KOPT-K1 (cell line): ENCODE measurements around the gene RAB36.
A peak's percentile ranks its signal among the peaks of the same experiment; 100 is the strongest.

ENCODE experiments used
- H3K27ac ChIP-seq: fragments of 200-600 bp; sonication (generic); 2 replicates; pipeline ENCODE4 v1.5.1; 2016; ENCODE audit warnings: antibody characterized with exemption, mild to moderate bottlenecking, low read depth, low read length; ENCODE audit not compliant: poor library complexity, severe bottlenecking
- H3K36me3 ChIP-seq: fragments of 200-600 bp; sonication (generic); 2 replicates; pipeline ENCODE4 v1.5.1; 2017; ENCODE audit warnings: antibody characterized with exemption, mild to moderate bottlenecking, low read length, moderate library complexity; ENCODE audit not compliant: insufficient read depth
- H3K9me3 ChIP-seq: fragments of 200-600 bp; sonication (generic); 2 replicates; pipeline ENCODE4 v1.5.1; 2017; ENCODE audit warnings: antibody characterized with exemption, low read length, mild to moderate bottlenecking; ENCODE audit not compliant: insufficient read depth, poor library complexity, severe bottlenecking

Gene RAB36

GRCh38 chr22:23137468-23137867 lies 7.8 kb upstream of the RAB36 start:
- Histone ChIP-seq H3K9me3 (no peaks in the 10 kb centered on the region), H3K27ac (peak overlapping the region; percentile 68), H3K36me3 (no peaks in the 10 kb centered on the region)

GRCh38 chr22:23137905-23138561 lies 7.2 kb upstream of the RAB36 start:
- Histone ChIP-seq H3K36me3 (no peaks in the 10 kb centered on the region), H3K27ac (peak overlapping the region; percentile 68), H3K9me3 (no peaks in the 10 kb centered on the region)

GRCh38 chr22:23138584-23139435 lies 6.5 kb upstream of the RAB36 start:
- Histone ChIP-seq H3K27ac (peak overlapping the region; percentile 68), H3K36me3 (no peaks in the 10 kb centered on the region), H3K9me3 (no peaks in the 10 kb centered on the region)

- no peaks in the 10 kb centered on the region for H3K9me3 ChIP-seq
- H3K27ac ChIP-seq, result peak overlapping the region; percentile 40
These were observed 4.9 kb upstream of the RAB36 start for GRCh38 chr22:23140385-23140784.

GRCh38 chr22:23142546-23143105 lies 2.7 kb upstream of the RAB36 start:
- Histone ChIP-seq H3K9me3 (no peaks in the 10 kb centered on the region), H3K36me3 (no peaks in the 10 kb centered on the region), H3K27ac (peak overlapping the region; percentile 45)

More at GRCh38 chr22:23140385-23140784, 4.9 kb upstream of the RAB36 start:
- no peaks in the 10 kb centered on the region for H3K36me3 ChIP-seq

- H3K9me3 ChIP-seq, result no peaks in the 10 kb centered on the region
- no peak overlapping the region for H3K27ac ChIP-seq
- no peaks in the 10 kb centered on the region for H3K36me3 ChIP-seq
These were observed 2.2 kb upstream of the RAB36 start for GRCh38 chr22:23143119-23143518.

- Histone ChIP-seq H3K27ac (no peak overlapping the region), H3K9me3 (no peaks in the 10 kb centered on the region), H3K36me3 (no peaks in the 10 kb centered on the region)
These were observed 845 bp upstream of the RAB36 start for GRCh38 chr22:23144432-23144831.

- Histone ChIP-seq H3K36me3 (no peaks in the 10 kb centered on the region), H3K27ac (no peak overlapping the region), H3K9me3 (no peaks in the 10 kb centered on the region)
These were observed 697 bp downstream of the RAB36 start for GRCh38 chr22:23145878-23146470.

GRCh38 chr22:23146478-23147205 lies 1.4 kb downstream of the RAB36 start:
- no peak overlapping the region for H3K27ac ChIP-seq
- no peaks in the 10 kb centered on the region for H3K36me3 ChIP-seq
- no peaks in the 10 kb centered on the region for H3K9me3 ChIP-seq

GRCh38 chr22:23147617-23148387 lies 2.5 kb downstream of the RAB36 start:
- no peaks in the 10 kb centered on the region for H3K36me3 ChIP-seq
- no peaks in the 10 kb centered on the region for H3K9me3 ChIP-seq
- H3K27ac ChIP-seq, result no peak overlapping the region

- H3K9me3 ChIP-seq, result no peaks in the 10 kb centered on the region
- H3K27ac ChIP-seq, result no peak overlapping the region
- H3K36me3 ChIP-seq, result no peaks in the 10 kb centered on the region
These were observed 4.5 kb downstream of the RAB36 start for GRCh38 chr22:23149743-23150238.

- H3K36me3 ChIP-seq, result no peaks in the 10 kb centered on the region
These were observed 5.5 kb downstream of the RAB36 start for GRCh38 chr22:23150762-23151161.

GRCh38 chr22:23151827-23152226 lies 6.5 kb downstream of the RAB36 start:
- Histone ChIP-seq H3K9me3 (no peaks in the 10 kb centered on the region), H3K36me3 (no peaks in the 10 kb centered on the region), H3K27ac (no peak overlapping the region)

More at GRCh38 chr22:23150762-23151161, 5.5 kb downstream of the RAB36 start:
- Histone ChIP-seq H3K9me3 (no peaks in the 10 kb centered on the region), H3K27ac (no peak overlapping the region)
